ENCODE results near the gene FOXC2.

DNA sequence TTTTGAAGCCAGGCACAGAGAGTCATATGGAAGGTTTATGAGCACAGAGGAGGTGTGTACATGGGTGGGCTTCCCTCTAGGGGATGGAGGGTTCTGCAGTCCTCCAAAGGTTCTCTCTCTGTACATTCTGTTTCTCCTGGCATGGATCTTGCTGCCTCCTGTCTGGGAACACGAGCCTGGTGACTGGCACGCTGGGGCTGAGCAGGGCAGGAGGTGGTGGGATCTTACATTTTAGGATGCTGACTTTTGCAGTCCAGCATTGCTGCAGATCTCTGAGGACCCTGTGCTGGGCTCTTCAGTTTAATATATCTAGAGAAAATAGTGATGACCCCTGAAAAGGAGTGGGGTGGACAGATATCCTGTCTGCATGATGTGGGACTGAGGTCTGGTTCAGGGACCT lies 34.7 kb downstream of the FOXC2 start:
- TF ChIP-seq, protein P1, sequence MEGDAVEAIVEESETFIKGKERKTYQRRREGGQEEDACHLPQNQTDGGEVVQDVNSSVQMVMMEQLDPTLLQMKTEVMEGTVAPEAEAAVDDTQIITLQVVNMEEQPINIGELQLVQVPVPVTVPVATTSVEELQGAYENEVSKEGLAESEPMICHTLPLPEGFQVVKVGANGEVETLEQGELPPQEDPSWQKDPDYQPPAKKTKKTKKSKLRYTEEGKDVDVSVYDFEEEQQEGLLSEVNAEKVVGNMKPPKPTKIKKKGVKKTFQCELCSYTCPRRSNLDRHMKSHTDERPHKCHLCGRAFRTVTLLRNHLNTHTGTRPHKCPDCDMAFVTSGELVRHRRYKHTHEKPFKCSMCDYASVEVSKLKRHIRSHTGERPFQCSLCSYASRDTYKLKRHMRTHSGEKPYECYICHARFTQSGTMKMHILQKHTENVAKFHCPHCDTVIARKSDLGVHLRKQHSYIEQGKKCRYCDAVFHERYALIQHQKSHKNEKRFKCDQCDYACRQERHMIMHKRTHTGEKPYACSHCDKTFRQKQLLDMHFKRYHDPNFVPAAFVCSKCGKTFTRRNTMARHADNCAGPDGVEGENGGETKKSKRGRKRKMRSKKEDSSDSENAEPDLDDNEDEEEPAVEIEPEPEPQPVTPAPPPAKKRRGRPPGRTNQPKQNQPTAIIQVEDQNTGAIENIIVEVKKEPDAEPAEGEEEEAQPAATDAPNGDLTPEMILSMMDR (IDR thresholded peaks at IDR 0.05) = no peak
- TF ChIP-seq EZH2 (IDR thresholded peaks at IDR 0.05; ENCODE audit: borderline replicate concordance, insufficient read depth, low read depth, low read length, poor library complexity, severe bottlenecking) = no peak
